K562 (cell line): ENCODE results near the gene TDRD10. TPM values are rescaled to one million over a fixed set of nuclear protein-coding genes. Genes with fewer than 3 reads are reported as not detected.

Experiments
- ATAC-seq: fragments of 200-7000 bp; cut with Tn5 transposase; 3 replicates; pipeline ENCODE4 v1.9.1; 2020; ENCODE audit warnings: moderate library complexity
- BruUV-seq: library from RNA; stranded (reverse); fragments of 400-500 nt; replicated peaks from 2 replicates; lab custom pipeline; 2021; lab: Mats Ljungman, UMichigan
- CTCF ChIA-PET: fragments of 300-600 bp; formaldehyde crosslinking; extraction: SDS; loops from one replicate; lab custom pipeline; 2021; ENCODE audit warnings: low intra/inter-chr PET ratio; lab: Yijun Ruan, JAX
- POLR2A ChIA-PET: fragments of 300-600, 350-650 bp; sonication (Branson Sonifier 250); formaldehyde crosslinking; extraction: SDS; loops from one replicate; lab custom pipeline; 2021; ENCODE audit warnings: antibody characterized with exemption, inconsistent platforms; lab: Yijun Ruan, JAX
- DNase-seq, 4 experiments: peaks; one replicate each; pipeline versions ENCODE4 v3.0.0 to v3.0.0-alpha.2; 2011 to 2018; ENCODE audit warnings: low spot score in 3 of 4, mixed read lengths in 3 of 4; ENCODE audit errors: extremely low read depth in 1 of 4
- FAIRE-seq: peaks from 2 replicates; lab custom pipeline; 2011; peaks lifted over from hg19 to GRCh38; lab: Jason Lieb, UNC
- H2AFZ ChIP-seq: 2 replicates; pipeline ENCODE4 v1.6.0; 2011; ENCODE audit warnings: low read depth, low read length, control low read depth, inconsistent platforms
- H3K27ac ChIP-seq: fragments of 200-600 bp; 3 replicates; pipeline ENCODE4 v1.8.0; 2011; ENCODE audit warnings: low read depth, mild to moderate bottlenecking, control low read depth, inconsistent platforms, low read length, moderate library complexity, mixed read lengths; ENCODE audit errors: extremely low read depth
- H3K27me3 ChIP-seq, 2 experiments: fragments of 300-600 bp in 1 of 2; 2 replicates in 1 of 2; 3 replicates in 1 of 2; pipeline versions ENCODE4 v1.6.0 to v1.8.0; 2011; ENCODE audit warnings: inconsistent platforms in 2 of 2, low read length in 2 of 2, mild to moderate bottlenecking in 1 of 2, mixed read lengths in 1 of 2, moderate library complexity in 1 of 2; ENCODE audit not compliant: control insufficient read depth in 2 of 2, insufficient read depth in 2 of 2
- H3K36me3 ChIP-seq: fragments of 300-600 bp; 3 replicates; pipeline ENCODE4 v1.8.0; 2011; ENCODE audit warnings: mild to moderate bottlenecking, low read length, inconsistent platforms; ENCODE audit not compliant: control insufficient read depth, insufficient read depth
- H3K4me1 ChIP-seq, 2 experiments: fragments of 200-600 bp in 1 of 2; replicated peaks in 1 of 2; 2 replicates in 1 of 2; 3 replicates in 1 of 2; pipeline versions ENCODE4 v1.5.1 to v1.8.0; 2011; ENCODE audit warnings: inconsistent platforms in 2 of 2, low read length in 2 of 2, mild to moderate bottlenecking in 1 of 2, mixed read lengths in 1 of 2, moderate library complexity in 1 of 2; ENCODE audit not compliant: control insufficient read depth in 2 of 2, insufficient read depth in 2 of 2
- H3K4me2 ChIP-seq: 2 replicates; pipeline ENCODE4 v1.6.1; 2011; ENCODE audit warnings: low read length, control low read depth, inconsistent platforms, mixed read lengths; ENCODE audit not compliant: insufficient read depth
- H3K4me3 ChIP-seq: fragments of 200-600 bp; sonication (generic), shearing (Covaris generic); 2 replicates; pipeline ENCODE4 v1.5.1; 2016; ENCODE audit warnings: control low read depth, inconsistent platforms
- H3K79me2 ChIP-seq: fragments of 200-600 bp; 3 replicates; pipeline ENCODE4 v1.8.0; 2011; ENCODE audit warnings: low read length, inconsistent platforms; ENCODE audit not compliant: control insufficient read depth, insufficient read depth
- H3K9ac ChIP-seq, 2 experiments: 2 replicates each; pipeline versions ENCODE4 v1.6.0 to v1.6.1; 2011; ENCODE audit warnings: low read depth in 2 of 2, low read length in 2 of 2, control low read depth in 1 of 2, inconsistent platforms in 1 of 2, mild to moderate bottlenecking in 1 of 2, mixed read lengths in 1 of 2; ENCODE audit not compliant: insufficient read depth in 1 of 2
- H3K9me1 ChIP-seq: one replicate; pipeline ENCODE4 v1.6.0; 2011; ENCODE audit warnings: inconsistent platforms, mild to moderate bottlenecking, low read length, moderate library complexity; ENCODE audit not compliant: control insufficient read depth, insufficient read depth
- H3K9me3 ChIP-seq: replicated peaks from 2 replicates; pipeline ENCODE4 v1.5.1; 2011; ENCODE audit warnings: low read depth, low read length, inconsistent platforms; ENCODE audit not compliant: control insufficient read depth, insufficient read depth
- H4K20me1 ChIP-seq: replicated peaks from 2 replicates; pipeline ENCODE4 v1.6.1; 2011; ENCODE audit warnings: low read length, inconsistent platforms, mixed read lengths; ENCODE audit not compliant: control insufficient read depth, insufficient read depth
- DACH1 ChIP-seq: fragments of 450-650 bp; IDR thresholded peaks from 2 replicates; pipeline ENCODE4 v1.6.1; 2018; ENCODE audit not compliant: partially characterized antibody
- NFXL1 ChIP-seq: fragments of 450-650 bp; formaldehyde crosslinking; IDR thresholded peaks from 2 replicates; pipeline ENCODE4 v1.4.0; 2021; ENCODE audit warnings: mild to moderate bottlenecking
- PCBP2 ChIP-seq: fragments of 200-400 bp; formaldehyde crosslinking; IDR thresholded peaks from 2 replicates; pipeline ENCODE4 v1.6.1; 2018; ENCODE audit warnings: low read length, low read depth, mild to moderate bottlenecking, moderate library complexity; ENCODE audit not compliant: poor library complexity, severe bottlenecking
- RREB1 ChIP-seq: fragments of 250-450 bp; sonication (Bioruptor Pico); IDR thresholded peaks from 2 replicates; pipeline ENCODE4 v1.4.0; 2020
- SMAD1 ChIP-seq: fragments of 150-350 bp; IDR thresholded peaks from 2 replicates; pipeline ENCODE4 v1.6.1; 2014; ENCODE audit warnings: low read length, low read depth; ENCODE audit not compliant: partially characterized antibody
- WGBS: fragments of 100-300 bp; shearing (Covaris generic); methylation state at CpG from one replicate; pipeline ENCODE4 v1.1.6; 2016; ENCODE audit warnings: low coverage, mixed read lengths; ENCODE audit not compliant: insufficient coverage; ENCODE audit errors: missing lambda C conversion rate; 5-methylcytosine and 5-hydroxymethylcytosine counted together
- in situ Hi-C: fragments of 300-500 bp; cut with MboI; formaldehyde crosslinking; loops from 4 replicates; pipeline ENCODE4 v1.15.0; 2018; ENCODE audit warnings: inconsistent platforms, mixed read lengths
- intact Hi-C: fragments of 100-400 bp; cut with micrococcal nuclease; formaldehyde crosslinking; loops from 2 replicates; pipeline ENCODE4 v1.14.2; 2022
- polyA plus RNA-seq, 8 experiments: library from polyadenylated mRNA; depleted of rRNA in 4 of 8; stranded (reverse) in 5 of 8; unstranded in 3 of 8; fragments of >200 nt; fragmentation: Nextera tagmentation in 2 of 8; fragmentation: Illumina TruSeq in 1 of 8; extraction: Ambion mirVana in 2 of 8; extraction: Trizol in 1 of 8; gene quantifications; 2 replicates each; pipeline versions ENCODE4 v1.2.1 to v1.2.3, GENCODE V29; 2011 to 2014; ENCODE audit warnings: inconsistent platforms in 1 of 8, missing spikeins in 1 of 8
- total RNA-seq, 7 experiments: library from RNA; depleted of rRNA in 6 of 7; stranded (reverse); fragments of >200 nt in 6 of 7; fragmentation: Illumina TruSeq in 2 of 7; extraction: Trizol in 2 of 7; gene quantifications; 2 replicates each; pipeline versions ENCODE4 v1.2.1 to v1.2.3, GENCODE V29; 2011 to 2021; ENCODE audit warnings: low replicate concordance in 1 of 7

TDRD10 gene
- total and polyA plus RNA-seq, 9 of the 15 experiments (the other 6 are each of a cell fraction or from before 2014, with no cell fraction given): not detected

- 0 out of 4 replicates have a peak overlapping the region, but pooled peaks of 1 of the 2 experiments have one; percentile 22 for H3K9ac ChIP-seq
- DNase-seq: no peak
- no peak for TF ChIP-seq PCBP2
- no peak for TF ChIP-seq DACH1
- no peak for TF ChIP-seq NFXL1 (CRISPR knock-in tag)
- no peak for TF ChIP-seq RREB1 (CRISPR knock-in tag)
- no peak for TF ChIP-seq SMAD1
- TF ChIP-seq, all 486 proteins: peak for 0
- peaks cover 14 to 37% of the 10 kb centered on the region in 2 experiments for H3K4me1 ChIP-seq
- intact Hi-C loops: no loop called here
- FAIRE-seq: no peak
- CTCF ChIA-PET: no interaction called here
- H3K27ac ChIP-seq: no peak overlapping the region
- H3K4me3 ChIP-seq: no peak overlapping the region
- no peaks in the 10 kb centered on the region for H3K9me3 ChIP-seq
- no peak overlapping the region for H3K4me2 ChIP-seq
- in situ Hi-C loops: loop anchor here (5.0 kb wide), 2 partner anchors 33 to 68 kb away; partner anchors contain the start of gene UBE2Q1
- ATAC-seq: no peak
- H3K79me2 ChIP-seq: no peaks in the 10 kb centered on the region
- no TSS peak for BruUV-seq
- whole genome bisulfite sequencing: 38% methylated on average over 16 of the region's 20 CpGs
- H3K27me3 ChIP-seq: peaks cover under 1 to 3% of the 10 kb centered on the region in 2 experiments; a peak in 1 of 5 replicates
- H3K36me3 ChIP-seq: no peaks in the 10 kb centered on the region
- POLR2A ChIA-PET: interaction anchor here (0.9 to 1.7 kb wide), 2 partner anchors 8 to 11 kb away, joined by 3 to 7 read pairs; no protein-coding TSS in a partner anchor
- H2AFZ ChIP-seq: peak overlapping the region; percentile 36; the same call in 1 of the 2 replicates
- peaks cover 3% of the 10 kb centered on the region for H3K9me1 ChIP-seq
- no peaks in the 10 kb centered on the region for H4K20me1 ChIP-seq
Observed at GRCh38 chr1:154488922-154489321, 13.1 kb upstream of the TDRD10 start.
